Stimulated activated memory B cell treated with anti-CD40 and anti-IgM and Interleukin-4, amounts not matched to agents 10 μg/mL and 1 μg/mL and 100 μg/mL, for 72 hours (primary cell): ENCODE measurements around the gene KCNJ9.

ENCODE experiments used
- ATAC-seq: fragments of 150-1000 bp; cut with Tn5 transposase; 2 replicates; pipeline ENCODE4 v1.10.0; 2021
- H3K27ac Mint-ChIP-seq: one replicate; pipeline ENCODE4 v1.8.0; 2022; ENCODE audit warnings: mild to moderate bottlenecking, mixed read lengths
- H3K27me3 Mint-ChIP-seq: one replicate; pipeline ENCODE4 v1.8.0; 2022; ENCODE audit warnings: mixed read lengths
- H3K36me3 Mint-ChIP-seq: one replicate; pipeline ENCODE4 v1.8.0; 2022; ENCODE audit warnings: mixed read lengths
- H3K4me1 Mint-ChIP-seq: one replicate; pipeline ENCODE4 v1.8.0; 2022; ENCODE audit warnings: mixed read lengths
- H3K4me3 Mint-ChIP-seq: one replicate; pipeline ENCODE4 v1.8.0; 2022; ENCODE audit warnings: mild to moderate bottlenecking, moderate library complexity, mixed read lengths
- H3K9me3 Mint-ChIP-seq: one replicate; pipeline ENCODE4 v1.8.0; 2022; ENCODE audit warnings: mixed read lengths

The KCNJ9 gene

DNA sequence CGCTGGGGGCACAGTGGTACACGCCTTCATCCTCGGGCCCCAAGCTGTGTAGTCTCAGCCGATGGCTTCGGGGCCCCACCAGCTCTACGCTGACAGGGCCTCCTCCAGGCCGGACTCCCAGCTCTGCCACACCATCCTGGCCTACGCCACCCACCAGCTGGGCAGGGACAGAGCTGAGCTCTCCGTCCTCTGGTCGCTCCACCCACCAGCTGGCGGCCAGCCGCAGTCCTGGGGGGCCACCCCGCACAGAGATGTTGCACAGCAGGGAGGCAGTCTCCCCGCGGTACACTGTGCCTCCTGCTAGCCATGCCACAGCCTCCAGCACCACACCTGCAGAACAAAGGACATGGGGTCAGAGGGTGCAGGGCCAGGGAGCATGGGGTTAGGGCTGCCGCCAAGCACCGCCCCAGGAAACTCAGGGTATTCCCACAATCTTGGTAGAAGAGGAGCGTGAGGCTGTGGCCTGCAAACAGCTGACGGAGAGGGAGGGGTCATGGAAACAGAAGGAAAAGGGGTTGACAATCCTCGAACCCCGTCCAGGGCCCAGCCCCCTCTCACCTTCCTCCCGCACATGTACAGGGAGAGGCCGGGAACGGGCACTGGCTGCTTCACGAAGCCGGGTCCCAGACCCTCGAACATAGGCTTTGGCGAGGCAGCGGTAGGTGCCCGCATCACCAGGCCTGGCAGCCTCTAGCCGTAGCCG is 11.2 kb downstream of the KCNJ9 start:
- H3K4me3 Mint-ChIP-seq, result no peak overlapping the region
- H3K4me1 Mint-ChIP-seq, result peaks cover 20% of the 10 kb centered on the region
- no peak for ATAC-seq
- H3K9me3 Mint-ChIP-seq, result no peaks in the 10 kb centered on the region
- peaks cover 50% of the 10 kb centered on the region for H3K36me3 Mint-ChIP-seq
- H3K27me3 Mint-ChIP-seq, result no peaks in the 10 kb centered on the region
- H3K27ac Mint-ChIP-seq, result no peak overlapping the region

DNA sequence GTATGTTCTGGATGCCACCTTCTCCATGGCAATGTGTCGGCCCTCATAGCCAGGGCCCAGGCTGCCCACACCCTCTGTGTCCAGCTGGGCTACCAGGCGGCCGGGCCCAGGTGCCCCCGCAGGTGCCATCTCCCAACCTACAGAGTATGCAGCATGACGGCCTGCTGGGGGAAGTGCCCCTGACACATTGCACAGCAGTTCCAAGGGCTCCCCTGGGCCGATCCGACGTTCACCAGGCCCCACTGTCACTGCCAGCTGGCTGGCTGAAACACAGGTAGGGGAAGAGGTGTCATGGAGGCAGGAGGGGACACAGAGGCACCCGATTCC is 11.7 kb downstream of the KCNJ9 start:
- Mint-ChIP-seq H3K9me3 (no peaks in the 10 kb centered on the region), H3K4me3 (no peak overlapping the region), H3K27me3 (no peaks in the 10 kb centered on the region)

DNA sequence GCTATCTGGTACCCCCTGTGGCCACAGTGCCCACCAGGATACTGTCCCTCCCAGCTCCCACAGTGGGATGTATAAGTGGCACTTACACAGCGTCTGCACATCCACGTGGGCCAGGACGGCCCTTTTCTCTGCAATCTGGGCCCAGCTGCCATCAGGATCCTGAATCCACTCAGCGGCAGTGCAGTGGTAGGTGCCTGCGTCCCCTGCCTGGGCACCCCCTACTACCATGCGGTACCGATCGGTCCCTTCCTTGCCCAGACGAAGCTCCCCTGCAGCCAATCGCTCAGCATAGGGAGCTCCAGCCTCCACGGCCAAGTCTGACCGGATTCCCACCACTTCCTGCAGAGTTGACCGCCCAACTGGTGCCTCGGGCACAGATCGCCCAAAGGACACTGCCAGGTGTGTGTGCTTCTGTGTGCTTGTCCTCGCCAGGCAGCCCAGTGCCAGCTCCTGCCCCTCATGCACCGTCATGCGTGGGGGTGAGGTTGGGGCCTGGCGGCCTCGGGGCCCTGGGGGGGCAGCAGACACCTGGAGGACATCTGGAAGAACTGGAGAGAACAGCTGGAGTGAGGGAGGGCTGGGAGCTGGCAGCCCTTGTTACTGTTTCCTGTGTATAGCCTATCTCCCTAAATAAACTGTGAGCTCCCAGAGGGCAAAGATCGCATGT is 12.4 kb downstream of the KCNJ9 start:
- Mint-ChIP-seq H3K27me3 (no peaks in the 10 kb centered on the region), H3K36me3 (peaks cover 41% of the 10 kb centered on the region), H3K4me1 (peaks cover 25% of the 10 kb centered on the region), H3K27ac (no peak overlapping the region), H3K9me3 (no peaks in the 10 kb centered on the region), H3K4me3 (no peak overlapping the region)
- no peak for ATAC-seq

More for the DNA sequence above, 11.7 kb downstream of the KCNJ9 start:
- Mint-ChIP-seq H3K4me1 (peaks cover 25% of the 10 kb centered on the region), H3K36me3 (peaks cover 49% of the 10 kb centered on the region), H3K27ac (no peak overlapping the region)
- no peak for ATAC-seq

DNA sequence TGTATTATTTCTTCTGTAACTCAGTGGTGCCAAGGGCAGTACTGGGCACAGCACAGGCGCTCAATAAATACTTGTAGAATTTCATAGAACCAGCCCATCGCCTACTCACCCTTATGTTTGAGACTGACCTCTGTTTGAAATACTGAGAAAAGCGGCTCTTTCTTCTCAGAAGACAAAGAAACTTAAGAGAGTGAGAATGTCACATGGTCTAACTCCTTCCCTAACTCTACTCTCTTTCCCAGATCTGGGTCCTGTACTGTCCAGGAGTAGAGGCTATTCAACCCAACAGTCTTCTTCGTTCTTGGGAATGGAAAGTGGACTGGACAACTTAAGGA is 12.9 kb downstream of the KCNJ9 start:
- no peak overlapping the region for H3K4me3 Mint-ChIP-seq

DNA sequence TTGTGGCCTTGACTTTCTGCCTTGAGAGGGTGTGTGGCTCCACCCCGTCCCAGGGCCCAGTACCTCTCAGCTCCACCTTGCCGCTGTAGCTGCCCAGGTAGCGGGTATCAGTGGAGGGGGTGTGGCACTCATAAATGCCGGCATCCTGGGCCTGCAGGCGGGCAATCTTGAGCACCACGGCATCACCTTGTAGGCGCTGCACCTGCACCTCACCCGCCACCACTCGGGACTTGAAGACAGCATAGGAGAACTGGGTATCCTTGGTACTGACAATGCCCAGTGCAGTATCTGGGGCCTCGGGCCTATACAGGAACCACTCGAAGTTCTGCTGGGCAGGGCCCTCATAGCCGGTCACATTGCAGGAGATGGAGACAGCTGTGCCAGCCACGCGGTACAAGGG is 13.5 kb downstream of the KCNJ9 start:
- H3K9me3 Mint-ChIP-seq, result no peaks in the 10 kb centered on the region
- no peak overlapping the region for H3K27ac Mint-ChIP-seq
- peaks cover 34% of the 10 kb centered on the region for H3K36me3 Mint-ChIP-seq
- no peaks in the 10 kb centered on the region for H3K27me3 Mint-ChIP-seq
- no peak overlapping the region for H3K4me3 Mint-ChIP-seq
- ATAC-seq, result no peak
- H3K4me1 Mint-ChIP-seq, result peaks cover 34% of the 10 kb centered on the region

More for the DNA sequence above, 12.9 kb downstream of the KCNJ9 start:
- H3K36me3 Mint-ChIP-seq, result peaks cover 36% of the 10 kb centered on the region
- no peaks in the 10 kb centered on the region for H3K9me3 Mint-ChIP-seq
- H3K27ac Mint-ChIP-seq, result no peak overlapping the region
- ATAC-seq, result no peak
- H3K4me1 Mint-ChIP-seq, result peaks cover 29% of the 10 kb centered on the region
- no peaks in the 10 kb centered on the region for H3K27me3 Mint-ChIP-seq

DNA sequence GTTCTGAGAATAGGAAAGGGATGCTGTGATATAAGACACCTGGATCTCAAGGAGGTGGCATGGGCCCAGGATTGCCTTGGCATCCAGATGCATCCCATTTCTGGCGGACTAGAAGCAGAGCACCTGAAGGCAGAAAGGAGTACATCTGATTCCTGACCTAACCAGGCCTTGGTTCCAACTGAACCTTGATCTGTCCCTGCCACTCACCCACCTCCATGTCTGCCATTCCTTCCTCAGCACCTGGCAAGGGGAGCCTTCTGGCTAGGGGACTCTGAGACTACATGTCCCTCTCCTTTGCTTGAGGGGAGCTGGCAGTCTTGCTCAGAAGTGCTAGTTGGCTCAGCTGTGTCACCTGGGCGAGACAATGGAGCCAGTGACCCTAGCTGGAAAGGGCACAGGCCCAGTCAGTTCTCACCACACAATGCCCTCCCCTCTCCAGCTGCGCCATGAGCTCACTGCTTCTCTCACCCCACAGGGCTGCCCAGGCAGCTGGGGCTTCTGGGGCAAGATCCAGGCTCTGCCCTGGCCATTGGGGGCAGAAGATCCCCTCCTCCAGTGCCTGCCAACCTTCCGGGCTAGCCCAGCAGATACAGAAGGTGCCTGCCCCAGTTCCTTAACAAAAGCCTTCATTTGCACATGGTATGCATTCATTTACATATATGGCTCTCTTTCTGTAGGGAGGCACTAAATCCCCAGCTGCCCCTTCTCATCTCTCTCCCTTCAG is 14.2 kb downstream of the KCNJ9 start:
- Mint-ChIP-seq H3K4me1 (peaks cover 36% of the 10 kb centered on the region), H3K4me3 (no peak overlapping the region), H3K36me3 (peaks cover 33% of the 10 kb centered on the region), H3K27me3 (no peaks in the 10 kb centered on the region), H3K27ac (peak overlapping the region; percentile 81), H3K9me3 (no peaks in the 10 kb centered on the region)
- ATAC-seq, result no peak

DNA sequence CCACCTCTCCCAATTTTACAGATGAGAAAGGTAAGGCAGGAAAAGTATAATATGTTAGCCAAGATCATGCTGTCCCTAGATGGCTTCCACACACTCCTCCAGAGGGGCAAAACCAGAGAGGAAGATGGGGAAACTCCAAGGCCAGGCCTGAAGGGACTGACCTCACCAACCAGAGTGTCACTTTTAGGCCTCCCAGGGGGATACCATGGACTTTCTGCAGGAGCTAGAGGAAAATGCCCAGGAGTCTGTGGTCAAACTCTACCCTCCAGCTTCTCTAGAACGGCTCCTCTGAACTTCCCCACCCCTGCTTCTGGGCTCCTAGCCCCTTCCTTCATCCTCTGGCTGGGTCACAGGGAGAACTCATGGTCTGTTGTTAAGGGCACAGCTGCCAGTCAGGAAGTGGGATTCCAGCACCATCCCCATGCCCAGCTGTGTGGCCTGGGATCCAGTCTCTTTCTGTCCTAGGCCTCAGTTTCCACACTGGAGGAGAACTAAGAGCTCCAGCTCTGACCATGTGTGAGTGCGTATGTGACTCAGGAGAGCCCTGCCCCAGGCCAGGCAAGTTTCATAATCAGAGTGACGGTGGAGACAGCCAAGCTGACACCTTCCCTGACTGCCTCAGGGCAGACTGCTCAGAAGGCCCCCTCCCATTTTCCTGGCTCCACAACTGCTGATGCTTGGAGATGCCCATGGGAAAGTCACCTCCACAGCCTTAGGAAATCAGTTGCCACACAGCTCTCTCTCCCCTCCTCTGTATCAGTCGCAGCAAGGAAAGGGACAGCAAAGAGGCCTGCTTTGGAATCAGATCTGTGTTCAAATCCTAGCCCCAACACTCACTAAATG is 15.2 kb downstream of the KCNJ9 start:
- peak overlapping the region; percentile 3 for H3K4me3 Mint-ChIP-seq
- peaks cover 27% of the 10 kb centered on the region for H3K36me3 Mint-ChIP-seq
- ATAC-seq, result no peak
- H3K27me3 Mint-ChIP-seq, result no peaks in the 10 kb centered on the region
- peak overlapping the region; percentile 81 for H3K27ac Mint-ChIP-seq
- peaks cover 45% of the 10 kb centered on the region for H3K4me1 Mint-ChIP-seq
- no peaks in the 10 kb centered on the region for H3K9me3 Mint-ChIP-seq

DNA sequence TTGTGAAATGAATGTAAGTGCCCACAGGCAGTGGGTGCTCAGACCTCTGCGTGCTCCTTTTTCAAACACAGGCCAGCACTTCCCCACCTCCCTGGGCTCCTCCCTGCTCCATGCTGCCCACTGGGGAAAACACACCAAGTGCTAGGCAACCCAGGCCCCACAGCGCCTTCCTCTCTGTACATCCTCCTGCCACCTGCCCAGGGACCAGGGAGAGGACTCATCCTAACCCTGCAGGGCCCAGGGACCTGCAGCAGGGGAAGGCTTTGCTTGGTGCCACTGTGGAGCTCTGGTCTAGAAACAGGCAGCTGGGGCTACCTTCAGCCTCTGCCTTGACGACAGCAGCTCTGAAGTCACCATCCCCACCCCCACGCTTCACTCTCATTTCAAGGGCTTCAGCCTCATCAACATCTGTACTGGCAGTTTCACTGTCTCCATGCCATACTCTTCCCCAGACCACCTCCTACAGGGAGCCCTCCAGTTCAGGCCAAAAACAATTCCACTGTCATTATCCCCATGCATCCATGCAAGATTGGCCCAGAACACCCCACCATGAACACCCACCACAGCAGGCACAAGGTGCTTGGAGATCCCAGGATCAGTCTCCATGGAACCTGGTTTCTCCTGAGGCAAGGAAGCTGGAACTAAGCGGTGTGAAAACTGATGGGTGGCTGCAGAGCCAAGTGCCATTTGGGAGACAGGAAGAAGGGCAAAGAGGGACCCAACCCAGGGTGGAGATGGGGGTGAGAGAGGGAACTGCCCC is 16.0 kb downstream of the KCNJ9 start:
- peaks cover 46% of the 10 kb centered on the region for H3K4me1 Mint-ChIP-seq
- peaks cover 20% of the 10 kb centered on the region for H3K36me3 Mint-ChIP-seq
- H3K4me3 Mint-ChIP-seq, result peak overlapping the region; percentile 84
- no peaks in the 10 kb centered on the region for H3K9me3 Mint-ChIP-seq
- H3K27me3 Mint-ChIP-seq, result no peaks in the 10 kb centered on the region
- H3K27ac Mint-ChIP-seq, result peak overlapping the region; percentile 81
- no peak for ATAC-seq

DNA sequence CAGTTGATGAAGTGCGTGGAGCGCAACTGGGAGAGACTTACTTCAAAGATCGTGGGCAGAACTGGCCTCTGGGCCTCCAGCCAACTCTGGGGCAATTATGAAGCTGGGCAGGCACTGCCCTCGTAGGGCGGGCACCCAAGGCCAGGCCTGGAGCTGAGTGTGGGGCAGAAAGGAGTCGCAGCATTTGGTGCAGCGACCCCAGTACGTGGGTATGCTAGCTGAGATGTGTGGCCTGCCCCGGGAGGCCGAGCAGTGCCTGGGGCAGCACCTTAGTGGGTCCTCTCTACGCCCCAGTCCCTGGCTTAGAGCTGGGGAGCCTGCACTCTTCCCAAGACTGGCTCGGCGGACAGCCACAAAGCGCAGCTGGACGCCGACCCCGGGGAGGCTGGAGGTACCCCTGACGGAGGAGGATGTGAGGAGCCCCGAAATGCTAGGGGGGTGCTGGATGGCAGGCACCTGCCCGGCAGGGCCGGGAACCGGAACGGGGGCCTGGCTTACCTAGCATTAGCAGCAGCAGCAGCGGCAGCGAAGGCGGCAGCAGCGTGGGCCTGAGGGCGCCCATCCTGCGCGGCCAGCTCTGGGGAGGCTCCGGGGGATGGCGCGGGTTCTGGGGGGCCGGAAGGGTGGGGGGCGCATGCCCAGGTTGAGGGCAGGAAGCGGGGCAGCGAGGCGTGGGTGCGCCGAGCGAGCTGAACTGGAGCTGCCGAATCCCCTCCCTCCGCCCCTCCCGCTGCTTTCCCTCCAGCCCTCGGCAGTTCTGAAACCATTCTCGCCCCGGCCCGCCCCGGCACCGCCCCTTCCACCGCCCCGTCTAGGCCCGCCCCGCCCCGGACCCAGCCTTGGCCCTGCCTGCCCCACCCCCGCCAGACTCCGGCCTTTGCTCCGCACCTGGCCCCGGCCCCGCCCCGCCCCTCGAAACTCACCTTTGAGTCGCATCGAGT is 16.8 kb downstream of the KCNJ9 start, which contains the start of gene IGSF8:
TSS of gene IGSF8 (minus strand) at position 709 of the 941 bp plus-strand sequence. CDS start at position 562, 147 bp downstream.
- Mint-ChIP-seq H3K4me3 (peak within 1 kb of the TSS; percentile 87), H3K27ac (peak within 1 kb of the TSS; percentile 84), H3K9me3 (no peaks in the 10 kb centered on the region), H3K4me1 (peaks cover 51% of the 10 kb centered on the region), H3K27me3 (no peaks in the 10 kb centered on the region), H3K36me3 (peaks cover 12% of the 10 kb centered on the region)
- peak; percentile 77 for ATAC-seq

DNA sequence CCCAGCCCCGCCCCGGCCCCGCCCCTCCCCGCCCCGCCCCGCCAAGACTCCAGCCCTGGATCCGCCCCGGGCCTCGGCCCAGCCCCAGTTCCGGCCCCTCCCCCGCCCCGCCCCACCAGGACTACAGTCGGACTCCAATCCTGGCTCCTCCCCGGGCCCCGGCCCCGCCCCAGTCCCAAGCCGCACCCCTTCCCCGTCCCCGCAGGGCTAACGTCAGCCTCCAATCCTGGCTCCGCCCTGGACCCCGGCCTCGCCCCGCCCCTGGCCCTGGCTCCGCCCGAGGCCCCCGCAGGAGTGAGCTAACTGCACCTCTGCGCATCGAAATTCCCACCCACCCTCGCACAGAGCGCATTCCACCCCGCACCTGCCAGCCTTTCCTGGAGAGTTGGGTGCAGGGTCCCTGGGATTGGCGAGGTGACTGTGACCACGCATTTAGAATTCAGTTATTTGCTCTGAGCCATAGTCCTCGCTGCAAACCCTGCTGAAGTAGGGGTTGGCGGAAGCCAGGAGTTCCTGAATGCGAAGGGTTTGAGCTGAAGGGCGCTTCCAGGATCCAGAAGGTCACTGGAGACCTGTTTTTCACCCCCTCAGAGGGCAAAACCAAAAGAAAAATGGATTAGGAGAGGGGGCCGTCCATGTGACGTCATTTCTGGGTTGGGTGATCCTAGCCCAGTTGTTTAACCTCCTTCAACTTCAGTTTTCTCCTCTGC is 17.7 kb downstream of the KCNJ9 start:
- H3K27ac Mint-ChIP-seq, result peak overlapping the region; percentile 84
- H3K36me3 Mint-ChIP-seq, result peaks cover 8% of the 10 kb centered on the region
- peak overlapping the region; percentile 87 for H3K4me3 Mint-ChIP-seq
- peak; percentile 95 for ATAC-seq
- peaks cover 51% of the 10 kb centered on the region for H3K4me1 Mint-ChIP-seq
- no peaks in the 10 kb centered on the region for H3K27me3 Mint-ChIP-seq
- H3K9me3 Mint-ChIP-seq, result no peaks in the 10 kb centered on the region

DNA sequence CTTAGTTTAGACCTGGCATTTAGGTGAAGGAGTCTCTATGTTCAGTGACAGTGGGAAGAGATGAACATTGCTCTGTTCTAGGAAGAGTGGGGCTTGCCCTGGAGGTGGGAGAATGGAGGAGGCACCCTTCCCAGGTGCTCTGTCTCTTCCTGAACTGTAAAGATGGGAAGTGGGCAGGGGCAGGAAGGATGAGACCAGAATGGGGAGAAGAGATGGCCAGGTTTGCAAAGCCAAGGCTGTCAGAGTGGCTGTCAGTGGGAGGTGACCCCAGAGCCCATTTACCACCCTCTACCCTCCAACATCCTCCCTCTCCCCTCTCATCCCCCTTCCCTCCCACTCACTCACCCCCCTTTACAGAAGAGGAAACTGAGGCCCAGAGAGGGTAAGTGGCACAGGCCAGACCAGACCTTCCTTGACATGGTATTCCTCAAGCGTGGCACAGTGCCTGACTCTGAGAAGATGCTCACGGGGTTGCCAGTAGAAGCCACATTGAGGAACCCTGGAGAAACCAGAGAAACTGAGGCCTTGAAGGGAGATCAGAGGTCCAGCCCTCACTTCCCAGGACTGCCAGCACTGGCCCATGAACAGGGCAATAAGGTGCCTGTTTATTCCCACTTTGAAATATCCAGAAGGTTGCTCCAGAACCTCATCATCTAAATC is 18.5 kb downstream of the KCNJ9 start:
- Mint-ChIP-seq H3K4me1 (peaks cover 51% of the 10 kb centered on the region), H3K36me3 (peaks cover under 1% of the 10 kb centered on the region), H3K27ac (peak overlapping the region; percentile 84), H3K4me3 (no peak overlapping the region), H3K27me3 (no peaks in the 10 kb centered on the region), H3K9me3 (no peaks in the 10 kb centered on the region)
- no peak for ATAC-seq

DNA sequence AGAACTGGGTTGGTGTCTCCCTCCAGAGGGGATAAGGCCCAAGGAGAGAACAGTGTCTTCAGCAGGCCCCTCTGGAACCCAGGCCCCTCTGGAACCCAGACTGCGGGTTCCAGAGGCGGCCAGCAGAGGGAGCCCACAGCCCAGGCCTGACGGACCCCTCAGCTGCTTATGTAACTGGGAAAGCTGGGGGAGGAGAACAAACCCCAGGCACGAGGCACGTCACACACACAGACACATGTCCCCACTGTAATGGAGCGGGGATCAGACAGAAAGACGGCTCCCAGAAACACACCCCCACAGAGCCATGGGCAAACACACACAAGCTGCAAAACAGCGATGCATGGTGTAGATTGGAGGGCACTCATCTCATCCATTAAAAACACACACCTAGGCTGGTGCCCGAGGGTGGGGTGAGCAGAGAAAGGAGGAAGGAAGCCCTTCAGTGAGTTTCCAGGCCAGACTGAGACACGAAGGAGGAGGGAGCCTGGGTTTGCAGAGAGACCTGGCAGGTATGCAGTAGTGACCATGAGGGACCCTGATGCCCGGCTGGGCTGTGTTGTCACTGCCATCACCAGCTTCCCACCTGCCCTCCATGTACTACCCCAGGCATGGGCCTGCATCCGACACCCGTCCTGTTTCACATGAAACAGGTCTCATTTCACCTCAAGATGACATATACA is 19.8 kb downstream of the KCNJ9 start:
- H3K27ac Mint-ChIP-seq, result peak overlapping the region; percentile 72
- peak overlapping the region; percentile 57 for H3K4me3 Mint-ChIP-seq
- peaks cover 45% of the 10 kb centered on the region for H3K4me1 Mint-ChIP-seq
- ATAC-seq, result peak; percentile 42
- H3K36me3 Mint-ChIP-seq, result no peaks in the 10 kb centered on the region
- H3K27me3 Mint-ChIP-seq, result no peaks in the 10 kb centered on the region
- H3K9me3 Mint-ChIP-seq, result no peaks in the 10 kb centered on the region
